C4-2B (cell line): Measurements from ENCODE around the gene DDX39B.
"Not testable (repeated sequence)": the region's sequence is repeated elsewhere in the genome, so short reads cannot be mapped to it uniquely, and the experiment has no call there.

ENCODE experiments used
- H3K27ac ChIP-seq: fragments of 450-650 bp; 2 replicates; pipeline ENCODE4 v1.5.1; 2017
- CTCF ChIP-seq: fragments of 450-650 bp; conservative IDR thresholded peaks from 2 replicates; pipeline ENCODE4 v1.5.1; 2017; ENCODE audit warnings: mild to moderate bottlenecking
- ZFX ChIP-seq: fragments of 450-650 bp; IDR thresholded peaks from 2 replicates; pipeline ENCODE4 v1.6.1; 2017

The DDX39B gene

GRCh38 chr6:31528307-31528777 is 13.5 kb downstream of the DDX39B start:
- no peak for TF ChIP-seq CTCF
- no peak for TF ChIP-seq ZFX
- H3K27ac ChIP-seq = no peak overlapping the region

- TF ChIP-seq ZFX (no peak), CTCF (no peak)
- no peak overlapping the region for H3K27ac ChIP-seq
Observed at GRCh38 chr6:31525932-31526591, 15.7 kb downstream of the DDX39B start.

GRCh38 chr6:31525553-31525931 is 16.3 kb downstream of the DDX39B start:
- H3K27ac ChIP-seq = no peak overlapping the region
- TF ChIP-seq ZFX = no peak
- TF ChIP-seq CTCF = no peak

GRCh38 chr6:31521835-31522234 is 20.0 kb downstream of the DDX39B start:
- no peak overlapping the region for H3K27ac ChIP-seq
- TF ChIP-seq ZFX (no peak), CTCF (no peak)

- TF ChIP-seq ZFX (no peak), CTCF (no peak)
- no peak overlapping the region for H3K27ac ChIP-seq
Observed at GRCh38 chr6:31513456-31514165, 28.2 kb downstream of the DDX39B start.

GRCh38 chr6:31510007-31510406 is 31.8 kb downstream of the DDX39B start:
- TF ChIP-seq CTCF (no peak), ZFX (no peak)

GRCh38 chr6:31509036-31509435 is 32.8 kb downstream of the DDX39B start:
- not testable (repeated sequence) for H3K27ac ChIP-seq

More at GRCh38 chr6:31510007-31510406, 31.8 kb downstream of the DDX39B start:
- H3K27ac ChIP-seq = no peak overlapping the region
